A549 (cell line): ENCODE results near the gene RIN3.

Experiments used
- ESRRA ChIP-seq: fragments of 150-350 bp; IDR thresholded peaks from 2 replicates; pipeline ENCODE4 v1.6.1; 2014; ENCODE audit warnings: mild to moderate bottlenecking, low read length, borderline replicate concordance
- KDM1A ChIP-seq: fragments of 200-600 bp; sonication (generic); IDR thresholded peaks from 2 replicates; pipeline ENCODE4 v1.6.1; 2016; ENCODE audit warnings: low read depth, mild to moderate bottlenecking
- MAX ChIP-seq: IDR thresholded peaks from 2 replicates; pipeline ENCODE4 v1.6.1; 2012
- MAZ ChIP-seq: fragments of 150-350 bp; IDR thresholded peaks from 2 replicates; pipeline ENCODE4 v1.6.1; 2014; ENCODE audit warnings: antibody characterized with exemption, low read depth, low read length, borderline replicate concordance
- NR3C1 ChIP-seq: fragments of >200 bp; sonication (Bioruptor Twin); formaldehyde crosslinking; IDR thresholded peaks from 3 replicates; pipeline ENCODE4 v1.6.1; 2017
- POLR2A ChIP-seq: IDR thresholded peaks from 2 replicates; pipeline ENCODE4 v1.6.1; 2012; ENCODE audit warnings: mild to moderate bottlenecking, low read length
- POLR2AphosphoS2 ChIP-seq: conservative IDR thresholded peaks from 2 replicates; pipeline ENCODE4 v1.6.1; 2012; ENCODE audit warnings: low read length, improper control_type of control experiment, inconsistent platforms
- RAD21 ChIP-seq, 2 experiments: fragments of >200 bp in 1 of 2; sonication (Bioruptor Twin) in 1 of 2; formaldehyde crosslinking in 1 of 2; IDR thresholded peaks in 1 of 2; conservative IDR thresholded peaks in 1 of 2; 2 replicates in 1 of 2; 3 replicates in 1 of 2; pipeline ENCODE4 v1.6.1; 2012 to 2018; ENCODE audit warnings: inconsistent platforms in 1 of 2
- RCOR1 ChIP-seq: fragments of 150-350 bp; IDR thresholded peaks from 2 replicates; pipeline ENCODE4 v1.6.1; 2014; ENCODE audit warnings: antibody characterized with exemption, low read length, low read depth
- SMC3 ChIP-seq: fragments of >200 bp; sonication (Bioruptor Twin); formaldehyde crosslinking; IDR thresholded peaks from 3 replicates; pipeline ENCODE4 v1.6.1; 2018; ENCODE audit warnings: inconsistent platforms
- ZC3H11A ChIP-seq: fragments of 450-650 bp; IDR thresholded peaks from 2 replicates; pipeline ENCODE4 v1.6.1; 2014; ENCODE audit warnings: antibody characterized with exemption, mild to moderate bottlenecking
- ZFP36 ChIP-seq: fragments of 450-650 bp; IDR thresholded peaks from 2 replicates; pipeline ENCODE4 v1.6.1; 2014; ENCODE audit warnings: borderline replicate concordance; ENCODE audit not compliant: partially characterized antibody
- TF ChIP-seq, protein P1 (sequence below): fragments of >200 bp; sonication (Bioruptor Twin); formaldehyde crosslinking; IDR thresholded peaks from 3 replicates; pipeline ENCODE4 v1.5.1; 2016

GRCh38 chr14:92693998-92694795, 180.6 kb downstream of the RIN3 start:
- TF ChIP-seq MAZ (no peak), MAX (no peak), POLR2A (no peak), ZFP36 (no peak), NR3C1 (no peak), ESRRA (no peak), KDM1A (no peak), RCOR1 (no peak), SMC3 (no peak), POLR2AphosphoS2 (no peak), ZC3H11A (no peak), RAD21 (conservative IDR thresholded peaks at IDR 0.05 in 1 of 2, IDR thresholded peaks at IDR 0.05 in 1 of 2) (no peak)
- TF ChIP-seq, protein P1, sequence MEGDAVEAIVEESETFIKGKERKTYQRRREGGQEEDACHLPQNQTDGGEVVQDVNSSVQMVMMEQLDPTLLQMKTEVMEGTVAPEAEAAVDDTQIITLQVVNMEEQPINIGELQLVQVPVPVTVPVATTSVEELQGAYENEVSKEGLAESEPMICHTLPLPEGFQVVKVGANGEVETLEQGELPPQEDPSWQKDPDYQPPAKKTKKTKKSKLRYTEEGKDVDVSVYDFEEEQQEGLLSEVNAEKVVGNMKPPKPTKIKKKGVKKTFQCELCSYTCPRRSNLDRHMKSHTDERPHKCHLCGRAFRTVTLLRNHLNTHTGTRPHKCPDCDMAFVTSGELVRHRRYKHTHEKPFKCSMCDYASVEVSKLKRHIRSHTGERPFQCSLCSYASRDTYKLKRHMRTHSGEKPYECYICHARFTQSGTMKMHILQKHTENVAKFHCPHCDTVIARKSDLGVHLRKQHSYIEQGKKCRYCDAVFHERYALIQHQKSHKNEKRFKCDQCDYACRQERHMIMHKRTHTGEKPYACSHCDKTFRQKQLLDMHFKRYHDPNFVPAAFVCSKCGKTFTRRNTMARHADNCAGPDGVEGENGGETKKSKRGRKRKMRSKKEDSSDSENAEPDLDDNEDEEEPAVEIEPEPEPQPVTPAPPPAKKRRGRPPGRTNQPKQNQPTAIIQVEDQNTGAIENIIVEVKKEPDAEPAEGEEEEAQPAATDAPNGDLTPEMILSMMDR, result no peak
